GM19397 (cell line): Measurements from ENCODE around the gene NXNL1.
"Not testable (repeated sequence)": the region's sequence is repeated elsewhere in the genome, so short reads cannot be mapped to it uniquely, and the experiment has no call there.

ENCODE experiments used
- ATAC-seq: cut with Tn5 transposase; IDR thresholded peaks from one replicate; pipeline ENCODE4 v1.9.1; 2021; ENCODE audit warnings: mild to moderate bottlenecking, moderate library complexity; ENCODE audit not compliant: unreplicated experiment

Gene NXNL1, protein sequence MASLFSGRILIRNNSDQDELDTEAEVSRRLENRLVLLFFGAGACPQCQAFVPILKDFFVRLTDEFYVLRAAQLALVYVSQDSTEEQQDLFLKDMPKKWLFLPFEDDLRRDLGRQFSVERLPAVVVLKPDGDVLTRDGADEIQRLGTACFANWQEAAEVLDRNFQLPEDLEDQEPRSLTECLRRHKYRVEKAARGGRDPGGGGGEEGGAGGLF

GRCh38 chr19:17460372-17461230 lies at the start of gene NXNL1:
TSS of gene NXNL1 (minus strand) at chr19:17460926. CDS start at chr19:17460869, 57 bp downstream.
- no peak for ATAC-seq

DNA sequence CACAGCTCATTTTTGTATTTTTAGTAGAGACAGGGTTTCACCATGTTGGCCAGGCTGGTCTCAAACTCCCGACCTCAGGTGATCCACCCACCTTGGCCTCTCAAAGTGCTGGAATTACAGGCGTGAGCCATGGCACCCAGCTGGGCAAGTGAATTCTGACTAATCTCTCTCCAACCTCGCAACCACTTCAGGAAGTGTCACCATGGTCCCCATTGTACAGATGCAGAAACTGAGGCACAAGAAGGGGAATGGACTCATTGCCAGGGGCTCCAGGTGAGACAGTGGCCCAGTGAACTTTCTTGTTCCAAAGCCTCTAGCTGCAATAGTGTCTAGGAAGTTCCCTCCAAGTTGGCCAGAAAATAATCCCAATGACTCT lies 47.8 kb upstream of the NXNL1 start:
- not testable (repeated sequence) for ATAC-seq

- no peak for ATAC-seq
These were observed 46.0 kb upstream of the NXNL1 start for GRCh38 chr19:17506745-17507144.

GRCh38 chr19:17505223-17505622 lies 44.5 kb upstream of the NXNL1 start:
- ATAC-seq: no peak

- no peak for ATAC-seq
These were observed 43.7 kb upstream of the NXNL1 start for GRCh38 chr19:17504456-17504855.

GRCh38 chr19:17504030-17504429 lies 43.3 kb upstream of the NXNL1 start:
- ATAC-seq: no peak

DNA sequence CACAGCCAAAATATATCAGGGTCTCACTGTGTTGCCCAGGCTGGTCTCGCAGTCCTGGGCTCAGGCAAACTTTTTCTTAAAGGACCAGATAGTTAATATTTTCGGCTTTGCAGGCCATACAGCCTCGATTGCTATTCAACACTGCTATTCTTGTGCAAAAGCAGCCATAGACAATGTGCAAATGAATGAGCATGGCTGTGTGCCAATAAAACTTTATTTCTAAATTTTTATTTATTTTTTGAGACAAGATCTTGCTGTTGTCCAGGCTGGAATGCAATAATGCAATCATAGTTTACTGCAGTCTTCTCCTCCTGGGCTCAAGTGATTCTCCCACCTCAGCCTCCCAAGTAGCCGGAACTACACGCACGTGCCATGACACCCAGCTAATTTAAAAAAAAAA lies 42.5 kb upstream of the NXNL1 start:
- ATAC-seq: no peak

DNA sequence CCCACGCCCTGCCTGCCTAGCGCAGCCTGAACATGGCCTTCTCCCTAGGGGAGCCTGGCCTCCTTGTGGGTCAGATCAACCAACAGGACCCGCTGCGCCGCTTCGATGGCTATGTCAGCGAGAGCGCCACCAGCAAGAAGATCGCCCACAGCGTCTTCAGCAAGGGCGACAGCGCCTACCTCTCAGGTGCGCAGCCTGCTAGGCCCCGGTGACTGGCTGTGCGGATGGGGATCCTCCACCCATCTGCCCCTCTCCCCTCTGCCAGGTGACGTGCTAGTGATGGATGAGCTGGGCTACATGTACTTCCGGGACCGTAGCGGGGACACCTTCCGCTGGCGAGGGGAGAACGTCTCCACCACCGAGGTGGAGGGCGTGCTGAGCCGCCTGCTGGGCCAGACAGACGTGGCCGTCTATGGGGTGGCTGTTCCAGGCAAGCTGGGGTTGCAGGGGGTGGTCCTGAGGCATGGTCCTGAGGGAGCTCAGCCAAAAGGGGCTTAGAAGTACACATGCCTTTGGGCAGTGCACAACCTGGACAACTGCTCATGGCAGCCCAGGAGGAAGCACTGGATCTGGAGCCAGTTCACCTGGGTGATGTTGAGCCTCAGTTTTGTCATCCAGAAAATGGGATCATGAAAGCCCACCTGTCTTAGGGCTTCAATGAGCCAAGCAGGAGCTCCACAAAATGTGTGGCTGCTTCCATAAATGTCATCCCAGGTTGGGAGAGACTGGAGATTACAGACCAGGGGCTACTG lies 39.9 kb upstream of the NXNL1 start:
- ATAC-seq: no peak

GRCh38 chr19:17499648-17500446 lies 39.1 kb upstream of the NXNL1 start:
- ATAC-seq: no peak

DNA sequence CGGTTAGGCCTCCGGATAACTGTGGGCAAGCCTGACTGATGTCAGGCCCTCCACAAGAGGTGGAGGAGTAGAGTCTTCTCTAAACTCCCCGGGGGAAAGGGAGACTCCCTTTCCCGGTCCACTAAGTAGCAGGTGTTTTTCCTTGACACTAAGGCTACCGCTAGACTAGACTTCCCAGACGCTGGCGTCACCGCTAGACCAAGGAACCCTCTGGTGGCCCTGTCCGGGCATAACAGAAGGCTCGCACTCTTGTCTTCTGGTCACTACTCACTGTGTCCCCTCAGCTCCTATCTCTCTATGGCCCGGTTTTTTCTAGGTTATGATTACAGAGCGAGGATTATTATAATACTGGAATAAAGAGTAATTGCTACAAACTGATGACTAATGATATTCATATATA lies 38.3 kb upstream of the NXNL1 start:
- ATAC-seq: not testable (repeated sequence)

- ATAC-seq: no peak
These were observed 36.5 kb upstream of the NXNL1 start for GRCh38 chr19:17497149-17497798.

DNA sequence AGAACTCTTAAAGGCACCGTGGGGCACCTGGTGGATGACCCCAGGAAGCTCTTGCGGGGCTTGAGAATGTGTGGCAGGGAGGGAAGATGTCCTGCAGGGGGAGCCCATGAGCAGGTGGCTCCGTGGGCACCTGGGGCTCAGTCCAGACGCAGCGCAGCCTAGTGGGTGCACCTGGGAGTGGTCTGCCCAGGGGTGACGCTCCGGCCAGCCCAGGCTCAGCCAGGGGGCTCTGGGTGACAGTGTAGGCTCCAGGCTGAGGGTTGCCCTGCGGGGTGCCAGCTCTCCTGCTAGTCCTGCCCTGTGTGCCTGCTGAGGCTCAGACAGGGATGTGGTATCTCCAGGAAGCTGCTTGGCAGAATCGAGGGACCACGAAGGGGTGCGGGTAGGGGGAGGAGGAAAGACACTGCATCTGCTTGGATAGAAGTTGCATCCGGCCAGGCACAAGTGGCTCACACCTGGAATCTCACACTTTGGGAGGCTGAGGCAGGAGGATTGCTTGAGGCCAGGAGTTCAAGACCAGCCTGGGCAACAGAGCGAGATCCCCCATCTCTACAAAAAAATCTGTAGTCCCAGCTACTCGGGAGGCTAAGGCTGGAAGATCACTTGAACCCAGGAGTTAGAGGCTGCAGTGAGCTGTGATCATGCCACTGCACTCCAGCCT lies 35.7 kb upstream of the NXNL1 start:
- ATAC-seq: peak; percentile 69

DNA sequence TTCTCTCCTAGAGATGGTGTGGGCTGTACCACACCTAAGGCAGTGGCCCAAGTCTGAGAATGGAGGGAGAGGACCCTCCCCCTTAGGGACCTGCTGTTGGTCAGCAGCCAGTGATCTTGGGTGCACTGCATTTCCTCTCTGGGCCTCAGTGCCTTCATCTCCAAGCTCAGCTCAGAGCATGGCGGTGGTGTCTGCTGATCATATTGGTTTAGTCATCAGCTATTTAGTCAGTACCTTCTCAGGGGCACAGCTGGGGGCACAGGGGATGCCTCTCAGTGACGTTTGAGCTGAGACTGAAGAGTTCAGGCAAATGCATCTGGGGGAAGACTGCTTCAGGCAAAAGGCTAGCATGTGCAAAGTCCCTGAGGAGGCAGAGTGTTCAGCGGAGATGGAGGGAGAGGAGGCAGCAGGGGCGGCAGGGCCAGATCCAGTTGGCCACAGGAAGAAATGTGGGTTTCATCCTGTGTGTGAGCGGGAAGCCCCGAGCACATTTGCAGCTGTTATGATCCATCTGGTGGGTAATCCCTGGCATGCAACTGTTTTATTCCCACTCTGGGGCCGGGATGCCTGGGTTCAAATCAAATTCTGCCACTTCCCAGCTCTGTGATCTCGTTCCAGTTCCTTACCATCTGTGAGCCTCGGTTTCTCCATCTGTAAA lies 35.0 kb upstream of the NXNL1 start:
- ATAC-seq: no peak

GRCh38 chr19:17491287-17491686 lies 30.6 kb upstream of the NXNL1 start:
- no peak for ATAC-seq

DNA sequence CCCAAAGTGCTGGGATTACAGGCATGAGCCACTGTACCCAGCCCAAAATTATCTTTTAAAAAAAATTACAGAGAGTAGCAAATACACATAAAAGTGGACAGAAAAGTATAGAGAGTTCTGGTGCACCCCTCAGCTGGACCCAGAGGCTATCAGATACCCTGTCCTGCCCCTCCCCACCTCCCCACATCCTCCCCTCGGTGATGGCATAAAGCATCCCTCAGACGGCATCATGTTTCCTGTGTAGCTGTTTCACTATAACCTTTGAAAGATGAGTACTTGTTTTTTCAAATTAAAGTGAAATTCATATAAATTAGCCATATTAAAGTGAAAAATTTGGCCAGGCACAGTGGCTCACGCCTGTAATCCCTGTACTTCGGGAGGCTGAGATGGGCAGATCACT lies 29.7 kb upstream of the NXNL1 start:
- no peak for ATAC-seq

GRCh38 chr19:17489392-17490030 lies 28.8 kb upstream of the NXNL1 start:
- no peak for ATAC-seq

DNA sequence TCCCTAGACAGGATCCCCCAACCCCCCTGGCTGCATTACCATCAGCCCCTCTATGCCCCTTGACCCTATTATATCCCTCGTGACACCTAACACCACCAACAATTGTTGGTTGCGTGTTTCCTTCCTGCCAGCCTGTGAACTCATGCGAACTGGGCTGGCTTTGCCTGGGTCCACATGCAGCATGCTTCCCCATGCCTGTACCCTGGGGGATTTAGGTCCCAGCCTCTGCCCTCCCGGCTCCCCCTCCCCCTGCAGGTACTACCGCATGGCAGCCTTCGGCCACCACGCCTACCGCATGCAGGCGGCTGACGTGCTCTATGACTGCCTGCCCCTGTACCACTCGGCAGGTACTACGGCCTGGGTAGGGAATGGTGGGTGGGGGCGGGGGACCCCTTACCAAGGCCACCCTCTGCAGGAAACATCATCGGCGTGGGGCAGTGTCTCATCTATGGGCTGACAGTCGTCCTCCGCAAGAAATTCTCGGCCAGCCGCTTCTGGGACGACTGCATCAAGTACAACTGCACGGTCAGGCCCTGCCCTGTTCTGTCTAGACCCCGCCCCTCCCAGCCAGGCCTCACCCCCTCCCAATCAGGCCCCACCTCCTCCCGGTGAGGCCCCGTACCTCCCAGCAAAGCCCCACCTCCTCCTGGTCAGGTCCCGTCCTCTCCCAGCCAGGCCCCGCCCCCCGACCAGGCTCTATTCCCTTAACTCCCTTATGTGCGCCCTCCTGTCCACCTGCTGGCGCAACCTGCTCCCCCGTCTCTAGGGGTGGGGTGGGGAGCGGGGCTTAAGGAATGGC lies 28.1 kb upstream of the NXNL1 start:
- ATAC-seq: no peak
